SU-DHL-6 (cell line): ENCODE data around the gene ERBB4.

Experiments
- H2AFZ ChIP-seq: fragments of 200-600 bp; sonication (generic); 2 replicates; pipeline ENCODE4 v1.6.1; 2014; ENCODE audit warnings: low read depth, mild to moderate bottlenecking, moderate library complexity, mixed read lengths, antibody characterized with exemption, low read length; ENCODE audit not compliant: severe bottlenecking
- H3F3A ChIP-seq: fragments of 200-600 bp; shearing (Covaris generic); 2 replicates; pipeline ENCODE4 v1.6.0; 2016; ENCODE audit warnings: antibody characterized with exemption, mild to moderate bottlenecking; ENCODE audit not compliant: insufficient read depth
- H3K27ac ChIP-seq: fragments of 200-600 bp; sonication (generic); 2 replicates; pipeline ENCODE4 v1.5.1; 2016; ENCODE audit warnings: low read depth, mild to moderate bottlenecking, low read length, moderate library complexity, mixed read lengths
- H3K27me3 ChIP-seq: fragments of 200-600 bp; sonication (generic), shearing (Covaris generic); 2 replicates; pipeline ENCODE4 v1.6.0; 2014; ENCODE audit warnings: mild to moderate bottlenecking, low read length
- H3K36me3 ChIP-seq: fragments of 200-600 bp; sonication (generic); 2 replicates; pipeline ENCODE4 v1.6.1; 2014; ENCODE audit warnings: mild to moderate bottlenecking, low read length, mixed read lengths
- H3K4me2 ChIP-seq: fragments of 300-600, 200-600 bp; shearing (Covaris generic), sonication (generic); 2 replicates; pipeline ENCODE4 v1.6.0; 2014; ENCODE audit warnings: low read length, low read depth, mild to moderate bottlenecking; ENCODE audit not compliant: poor library complexity, severe bottlenecking
- H3K4me3 ChIP-seq: fragments of 200-600 bp; sonication (generic); 2 replicates; pipeline ENCODE4 v1.5.1; 2014; ENCODE audit warnings: antibody characterized with exemption, low read length, mild to moderate bottlenecking, mixed read lengths; ENCODE audit not compliant: insufficient read depth, poor library complexity, severe bottlenecking
- H3K79me2 ChIP-seq: fragments of 200-600 bp; sonication (generic); 2 replicates; pipeline ENCODE4 v1.6.1; 2014; ENCODE audit warnings: mild to moderate bottlenecking, low read length, moderate library complexity; ENCODE audit not compliant: insufficient read depth
- H3K9ac ChIP-seq: fragments of 200-600 bp; sonication (generic); 2 replicates; pipeline ENCODE4 v1.7.0; 2014; ENCODE audit warnings: mild to moderate bottlenecking, low read length
- H3K9me2 ChIP-seq: fragments of 200-600 bp; sonication (generic); replicated peaks from 2 replicates; pipeline ENCODE4 v1.6.1; 2014; ENCODE audit warnings: low read length; ENCODE audit not compliant: insufficient read depth
- H3K9me3 ChIP-seq: fragments of 200-600 bp; sonication (generic); 2 replicates; pipeline ENCODE4 v1.6.1; 2014; ENCODE audit warnings: low read length, mixed read lengths; ENCODE audit not compliant: insufficient read depth
- H4K20me1 ChIP-seq: fragments of 200-600 bp; sonication (generic); 2 replicates; pipeline ENCODE4 v1.6.1; 2014; ENCODE audit warnings: low read depth, mild to moderate bottlenecking, antibody characterized with exemption, low read length, moderate library complexity, mixed read lengths
- CTCF ChIP-seq: fragments of 200-600 bp; sonication (generic); IDR thresholded peaks from one replicate; pipeline ENCODE4 v1.5.1; 2017; ENCODE audit warnings: antibody characterized with exemption, mild to moderate bottlenecking, low read length, moderate library complexity; ENCODE audit not compliant: insufficient read depth, poor library complexity, severe bottlenecking
- EZH2phosphoT487 ChIP-seq: fragments of 200-600 bp; sonication (generic), shearing (Covaris generic); conservative IDR thresholded peaks from 2 replicates; pipeline ENCODE4 v1.6.1; 2018; ENCODE audit warnings: mild to moderate bottlenecking, antibody characterized with exemption, low read length, moderate library complexity, mixed read lengths

The ERBB4 gene

GRCh38 chr2:211879323-211879722 is 659.3 kb downstream of the ERBB4 start:
- H3K9me2 ChIP-seq = no peaks in the 10 kb centered on the region
- no peak overlapping the region for H3K4me2 ChIP-seq
- H4K20me1 ChIP-seq = no peaks in the 10 kb centered on the region
- H3K27ac ChIP-seq = no peak overlapping the region
- TF ChIP-seq EZH2phosphoT487 (no peak), CTCF (no peak)
- no peaks in the 10 kb centered on the region for H3K27me3 ChIP-seq
- no peaks in the 10 kb centered on the region for H3K36me3 ChIP-seq
- H3K9ac ChIP-seq = no peak overlapping the region
- no peak overlapping the region for H2AFZ ChIP-seq
- no peaks in the 10 kb centered on the region for H3K9me3 ChIP-seq
- H3K79me2 ChIP-seq = no peaks in the 10 kb centered on the region
- H3K4me3 ChIP-seq = no peak overlapping the region
- no peaks in the 10 kb centered on the region for H3F3A ChIP-seq

GRCh38 chr2:211877061-211877460 is 661.5 kb downstream of the ERBB4 start:
- no peak overlapping the region for H3K27ac ChIP-seq
- no peaks in the 10 kb centered on the region for H3F3A ChIP-seq
- H4K20me1 ChIP-seq = no peaks in the 10 kb centered on the region
- no peak overlapping the region for H3K9ac ChIP-seq
- H3K27me3 ChIP-seq = no peaks in the 10 kb centered on the region
- no peaks in the 10 kb centered on the region for H3K36me3 ChIP-seq
- no peaks in the 10 kb centered on the region for H3K79me2 ChIP-seq
- TF ChIP-seq CTCF (no peak), EZH2phosphoT487 (no peak)
- no peaks in the 10 kb centered on the region for H3K9me2 ChIP-seq
- H2AFZ ChIP-seq = no peak overlapping the region
- H3K9me3 ChIP-seq = no peaks in the 10 kb centered on the region
- H3K4me2 ChIP-seq = no peak overlapping the region
- H3K4me3 ChIP-seq = no peak overlapping the region

DNA sequence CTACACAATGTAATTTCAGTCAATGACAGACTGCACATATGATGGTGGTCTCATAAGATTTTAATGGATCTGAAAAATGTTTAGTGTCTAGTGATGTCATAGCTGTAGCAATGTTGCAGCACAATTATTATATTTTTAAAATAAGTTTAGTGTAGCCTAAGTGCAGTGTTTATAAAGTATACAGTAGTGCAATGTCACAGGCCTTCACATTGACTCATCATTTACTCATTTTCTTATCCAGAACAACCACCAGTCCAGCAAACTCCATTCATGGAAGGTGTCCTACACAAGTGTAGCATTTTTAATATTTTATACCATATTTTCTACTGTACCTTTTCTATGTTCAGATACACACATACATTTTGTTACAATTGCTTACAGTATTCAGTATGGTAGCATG is 663.1 kb downstream of the ERBB4 start:
- no peak for TF ChIP-seq CTCF
- TF ChIP-seq EZH2phosphoT487 = no peak
- H3K4me3 ChIP-seq = no peak overlapping the region
- H3K36me3 ChIP-seq = no peaks in the 10 kb centered on the region
- H3K9me3 ChIP-seq = no peaks in the 10 kb centered on the region
- H3K27me3 ChIP-seq = no peaks in the 10 kb centered on the region
- H3F3A ChIP-seq = no peaks in the 10 kb centered on the region
- H3K9me2 ChIP-seq = no peaks in the 10 kb centered on the region
- no peaks in the 10 kb centered on the region for H3K79me2 ChIP-seq
- no peak overlapping the region for H3K9ac ChIP-seq
- no peak overlapping the region for H3K4me2 ChIP-seq
- H3K27ac ChIP-seq = no peak overlapping the region
- H4K20me1 ChIP-seq = no peaks in the 10 kb centered on the region
- H2AFZ ChIP-seq = no peak overlapping the region

DNA sequence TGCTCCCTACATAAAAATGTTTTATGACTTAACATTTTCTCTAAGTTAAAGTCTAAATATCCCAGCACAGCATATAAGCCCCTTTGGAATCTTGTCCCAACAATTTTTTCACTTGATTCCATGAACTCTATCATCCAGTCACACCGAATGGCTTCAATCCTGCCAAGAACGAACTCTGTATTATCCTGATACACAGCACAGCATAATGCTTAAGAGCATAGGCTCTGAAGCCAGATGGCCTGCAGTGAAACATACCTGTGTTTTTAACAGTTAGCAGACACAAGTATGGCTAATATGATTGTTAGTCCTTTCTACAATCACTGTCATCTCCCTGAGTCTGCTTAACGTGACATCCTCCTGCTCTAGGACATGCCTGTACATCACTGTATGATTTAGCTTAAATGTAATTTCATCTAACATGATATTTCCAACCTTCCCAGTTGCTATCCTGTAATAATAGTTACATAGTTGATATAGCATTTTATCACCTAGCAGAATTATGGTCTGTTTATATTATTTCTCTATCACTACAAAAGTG is 669.5 kb downstream of the ERBB4 start:
- no peaks in the 10 kb centered on the region for H3K27me3 ChIP-seq
- H4K20me1 ChIP-seq = no peaks in the 10 kb centered on the region
- H3K9me2 ChIP-seq = no peaks in the 10 kb centered on the region; the same call in 1 of the 2 replicates
- no peaks in the 10 kb centered on the region for H3F3A ChIP-seq
- no peaks in the 10 kb centered on the region for H3K79me2 ChIP-seq
- no peak for TF ChIP-seq CTCF
- no peak for TF ChIP-seq EZH2phosphoT487
- H3K9ac ChIP-seq = no peak overlapping the region
- no peak overlapping the region for H2AFZ ChIP-seq
- no peaks in the 10 kb centered on the region for H3K9me3 ChIP-seq
- no peak overlapping the region for H3K27ac ChIP-seq
- no peaks in the 10 kb centered on the region for H3K36me3 ChIP-seq
- no peak overlapping the region for H3K4me3 ChIP-seq
- H3K4me2 ChIP-seq = no peak overlapping the region
